22Rv1 (cell line): Measurements from ENCODE around the gene VGLL1.

ENCODE experiments used
- H3K27ac ChIP-seq: fragments of 450-650 bp; 2 replicates; pipeline ENCODE4 v1.5.1; 2017
- ZFX ChIP-seq: fragments of 450-650 bp; IDR thresholded peaks from 2 replicates; pipeline ENCODE4 v1.6.1; 2017; ENCODE audit warnings: antibody characterized with exemption, borderline replicate concordance
- TF ChIP-seq, protein P1 (sequence below): fragments of 450-650 bp; IDR thresholded peaks from 2 replicates; pipeline ENCODE4 v1.5.1; 2017; ENCODE audit warnings: mild to moderate bottlenecking

The VGLL1 gene

DNA sequence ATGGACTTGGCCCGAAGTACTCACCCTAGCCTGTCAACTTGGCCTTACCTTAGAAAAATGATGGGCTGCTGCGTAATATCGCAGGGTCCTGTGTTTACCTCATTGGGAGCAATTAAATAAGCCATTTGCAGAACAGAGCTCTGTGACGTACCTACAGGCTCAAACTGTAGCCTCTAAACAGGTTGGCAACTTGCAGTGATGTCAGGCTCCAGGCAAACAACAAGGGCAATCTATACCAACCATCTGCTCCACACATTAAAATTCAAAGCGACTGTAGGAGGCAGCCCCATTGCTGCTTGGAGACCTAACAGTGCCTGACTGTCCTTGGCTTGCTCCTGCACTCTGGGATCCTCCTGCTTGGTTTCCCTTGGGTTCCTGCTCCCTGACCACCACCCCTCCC lies 17.2 kb downstream of the VGLL1 start:
- no peak for TF ChIP-seq ZFX
- TF ChIP-seq, protein P1, sequence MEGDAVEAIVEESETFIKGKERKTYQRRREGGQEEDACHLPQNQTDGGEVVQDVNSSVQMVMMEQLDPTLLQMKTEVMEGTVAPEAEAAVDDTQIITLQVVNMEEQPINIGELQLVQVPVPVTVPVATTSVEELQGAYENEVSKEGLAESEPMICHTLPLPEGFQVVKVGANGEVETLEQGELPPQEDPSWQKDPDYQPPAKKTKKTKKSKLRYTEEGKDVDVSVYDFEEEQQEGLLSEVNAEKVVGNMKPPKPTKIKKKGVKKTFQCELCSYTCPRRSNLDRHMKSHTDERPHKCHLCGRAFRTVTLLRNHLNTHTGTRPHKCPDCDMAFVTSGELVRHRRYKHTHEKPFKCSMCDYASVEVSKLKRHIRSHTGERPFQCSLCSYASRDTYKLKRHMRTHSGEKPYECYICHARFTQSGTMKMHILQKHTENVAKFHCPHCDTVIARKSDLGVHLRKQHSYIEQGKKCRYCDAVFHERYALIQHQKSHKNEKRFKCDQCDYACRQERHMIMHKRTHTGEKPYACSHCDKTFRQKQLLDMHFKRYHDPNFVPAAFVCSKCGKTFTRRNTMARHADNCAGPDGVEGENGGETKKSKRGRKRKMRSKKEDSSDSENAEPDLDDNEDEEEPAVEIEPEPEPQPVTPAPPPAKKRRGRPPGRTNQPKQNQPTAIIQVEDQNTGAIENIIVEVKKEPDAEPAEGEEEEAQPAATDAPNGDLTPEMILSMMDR, result no peak
- H3K27ac ChIP-seq, result no peak overlapping the region

DNA sequence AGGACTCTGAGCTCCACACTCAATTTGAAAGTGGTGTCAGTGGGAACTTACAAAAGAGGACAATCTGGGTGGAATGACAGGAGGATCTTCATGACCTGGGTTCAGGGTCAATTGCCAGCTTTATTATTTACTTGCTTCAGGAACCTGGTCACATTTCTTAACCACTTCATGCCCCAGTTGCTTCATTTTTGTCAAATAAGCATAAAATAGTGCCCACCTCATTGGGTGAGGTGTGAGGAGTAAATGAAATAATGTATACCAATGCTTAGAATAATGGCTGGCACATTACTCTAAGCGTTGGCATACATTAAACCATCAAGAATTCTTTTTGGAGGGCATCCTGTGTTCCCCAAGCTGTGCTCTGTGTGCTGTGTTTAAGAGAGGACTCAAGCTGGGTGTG lies 19.4 kb downstream of the VGLL1 start:
- no peak for TF ChIP-seq ZFX
- TF ChIP-seq, protein P1, result no peak
- no peak overlapping the region for H3K27ac ChIP-seq

DNA sequence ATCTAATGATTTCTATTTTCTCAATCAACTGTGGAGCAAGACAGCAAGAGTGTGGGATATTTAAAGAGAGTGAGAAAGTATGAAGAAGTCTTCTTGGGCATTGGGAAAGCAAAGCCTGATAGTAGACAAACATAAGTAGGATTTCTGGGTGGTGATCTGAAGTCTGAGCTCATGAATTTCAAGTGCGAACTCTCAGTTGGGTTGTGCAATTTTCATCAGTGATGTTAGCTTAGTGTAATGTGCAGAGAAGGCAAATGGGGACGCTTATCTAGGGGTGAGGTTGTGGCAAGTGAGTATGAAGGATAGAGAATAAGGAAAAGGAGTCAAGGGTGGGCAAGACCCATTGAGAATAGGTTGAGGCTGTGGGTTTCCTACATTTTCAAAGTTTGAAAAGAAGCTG lies 23.7 kb downstream of the VGLL1 start:
- no peak for TF ChIP-seq ZFX
- TF ChIP-seq, protein P1, result no peak
- H3K27ac ChIP-seq, result no peak overlapping the region

DNA sequence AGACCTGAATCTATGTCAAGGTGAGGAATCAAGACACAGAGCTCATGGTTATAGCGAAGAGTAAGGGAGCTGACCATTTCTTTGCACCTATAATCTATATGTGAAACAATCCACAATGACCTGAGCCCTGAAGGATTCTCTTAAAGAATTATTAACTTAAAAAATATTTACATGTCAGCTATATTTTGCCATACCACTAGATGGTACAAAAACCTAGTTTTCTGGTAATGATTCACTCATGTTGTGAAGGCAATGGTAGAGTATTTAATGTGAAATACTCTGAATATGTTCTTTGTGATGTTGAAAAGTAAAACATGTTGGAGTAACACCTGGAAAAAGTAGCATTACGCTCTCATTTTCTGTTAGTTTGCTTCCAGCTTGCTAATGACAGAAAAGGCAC lies 40.0 kb downstream of the VGLL1 start:
- TF ChIP-seq ZFX, result no peak
- TF ChIP-seq, protein P1, result no peak
- no peak overlapping the region for H3K27ac ChIP-seq

DNA sequence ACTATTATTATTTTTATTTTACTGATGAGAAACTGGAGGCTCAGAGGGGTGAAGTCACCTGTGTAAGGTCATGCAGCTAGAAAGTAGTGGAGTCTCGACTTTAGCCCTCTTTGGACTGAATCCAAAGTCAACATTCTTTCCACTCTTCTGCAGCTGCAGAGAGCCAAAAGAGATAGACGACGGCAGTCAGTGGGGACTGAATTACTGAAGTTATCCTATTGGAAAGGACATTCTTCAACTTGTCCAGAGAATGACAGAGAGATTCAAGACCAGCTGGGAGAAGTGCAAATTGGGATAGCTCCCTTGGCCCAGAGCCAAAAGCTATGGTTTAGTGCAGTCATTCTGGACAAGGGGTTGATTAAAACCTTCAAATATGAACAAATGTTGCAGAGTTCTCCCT lies 42.5 kb downstream of the VGLL1 start:
- TF ChIP-seq ZFX, result no peak
- TF ChIP-seq, protein P1, result no peak
- no peak overlapping the region for H3K27ac ChIP-seq

DNA sequence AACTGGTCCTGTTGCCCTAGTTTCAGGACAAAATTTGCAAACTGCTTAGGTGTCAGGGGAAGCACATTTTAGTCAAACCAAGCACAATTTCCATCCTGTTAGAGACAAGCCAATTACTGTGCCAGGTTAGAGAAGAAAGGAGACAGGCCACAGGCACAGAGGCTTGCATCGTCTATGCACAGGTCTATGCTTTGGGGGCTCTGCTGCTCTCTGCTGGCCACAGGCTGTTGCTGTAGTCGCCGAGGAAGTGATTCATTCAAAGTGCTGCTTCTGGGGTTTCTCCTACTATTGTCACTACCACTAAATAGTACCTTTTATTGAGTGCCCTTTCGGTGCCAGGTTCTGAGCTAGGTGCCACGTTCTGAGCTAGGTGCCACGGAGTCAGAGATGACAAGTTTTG lies 45.5 kb downstream of the VGLL1 start:
- no peak overlapping the region for H3K27ac ChIP-seq
- TF ChIP-seq, protein P1, result peak; percentile 69
- TF ChIP-seq ZFX, result no peak

DNA sequence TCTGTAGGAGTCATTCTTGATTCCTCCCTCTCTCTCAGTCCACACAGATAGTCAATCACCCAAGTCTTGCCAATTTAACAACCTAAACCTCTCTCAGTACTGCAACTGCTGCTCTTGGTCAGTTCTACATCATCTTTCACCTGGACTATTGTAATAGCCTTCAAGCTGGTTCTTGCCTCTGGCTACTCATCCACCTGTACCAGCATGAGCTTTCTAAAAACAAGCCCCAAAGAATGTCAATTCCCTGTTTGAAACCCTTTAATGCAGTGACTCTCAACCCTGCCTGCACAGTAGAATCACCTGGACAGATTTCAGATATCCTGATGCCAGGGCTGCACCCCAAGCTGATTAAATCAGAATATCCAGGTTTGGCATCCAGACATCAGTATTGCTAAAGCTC lies 48.3 kb downstream of the VGLL1 start:
- no peak for TF ChIP-seq ZFX
- TF ChIP-seq, protein P1, result no peak
- no peak overlapping the region for H3K27ac ChIP-seq

DNA sequence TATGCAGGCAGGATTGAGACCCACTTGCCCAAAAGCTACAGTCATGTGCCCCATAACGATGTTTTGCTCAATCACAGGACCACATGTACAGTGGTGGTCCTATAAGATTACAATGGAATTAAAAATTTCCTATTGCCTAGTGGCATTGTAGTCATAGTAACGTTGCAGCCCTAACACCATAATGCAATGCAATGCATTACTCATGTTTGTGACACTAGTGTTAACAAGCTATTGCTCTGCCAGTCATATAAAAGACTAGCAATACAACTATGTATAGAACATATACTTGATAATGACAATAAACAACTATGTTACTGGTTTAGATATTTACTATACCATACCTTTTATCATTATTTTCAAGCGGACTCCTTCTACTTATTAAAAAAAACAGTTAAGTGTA lies 50.6 kb downstream of the VGLL1 start:
- no peak overlapping the region for H3K27ac ChIP-seq
- TF ChIP-seq, protein P1, result no peak
- no peak for TF ChIP-seq ZFX
